Retinal pigment epithelial cell (primary cell): ENCODE measurements around the gene TRMT11.
"Not testable (repeated sequence)": the region's sequence is repeated elsewhere in the genome, so short reads cannot be mapped to it uniquely, and the experiment has no call there.

Experiments used
- DNase-seq: peaks from one replicate; pipeline ENCODE4 v3.0.0-alpha.2; 2010; ENCODE audit warnings: low read depth
- H3K4me3 ChIP-seq: 2 replicates; pipeline ENCODE4 v1.5.1; 2011; ENCODE audit warnings: mild to moderate bottlenecking, low read length, control low read depth, moderate library complexity
- TF ChIP-seq, protein P1 (sequence below): conservative IDR thresholded peaks from 2 replicates; pipeline ENCODE4 v1.5.1; 2011; ENCODE audit warnings: low read depth, low read length, control low read depth, inconsistent platforms

TRMT11 gene

DNA sequence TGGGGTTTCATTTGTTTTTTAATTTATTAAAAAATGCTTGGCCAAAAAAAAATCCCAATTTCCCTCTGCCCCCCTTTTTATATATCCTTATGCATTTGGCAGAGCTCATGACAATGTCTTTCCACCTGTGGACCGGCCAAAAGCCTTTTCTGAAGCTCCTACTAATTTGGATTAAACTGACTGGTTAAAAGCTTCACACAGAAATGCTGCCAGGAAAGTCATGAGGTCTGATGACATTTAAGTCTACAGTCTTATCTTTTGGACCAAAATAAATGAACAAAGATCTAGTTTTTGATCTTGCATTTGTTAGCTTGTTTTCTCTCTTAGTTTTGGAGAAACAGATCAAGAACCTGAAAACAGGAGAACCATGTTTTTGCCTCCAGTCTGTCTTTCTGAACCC is 66.1 kb downstream of the TRMT11 start:
- no peak for DNase-seq
- TF ChIP-seq, protein P1, sequence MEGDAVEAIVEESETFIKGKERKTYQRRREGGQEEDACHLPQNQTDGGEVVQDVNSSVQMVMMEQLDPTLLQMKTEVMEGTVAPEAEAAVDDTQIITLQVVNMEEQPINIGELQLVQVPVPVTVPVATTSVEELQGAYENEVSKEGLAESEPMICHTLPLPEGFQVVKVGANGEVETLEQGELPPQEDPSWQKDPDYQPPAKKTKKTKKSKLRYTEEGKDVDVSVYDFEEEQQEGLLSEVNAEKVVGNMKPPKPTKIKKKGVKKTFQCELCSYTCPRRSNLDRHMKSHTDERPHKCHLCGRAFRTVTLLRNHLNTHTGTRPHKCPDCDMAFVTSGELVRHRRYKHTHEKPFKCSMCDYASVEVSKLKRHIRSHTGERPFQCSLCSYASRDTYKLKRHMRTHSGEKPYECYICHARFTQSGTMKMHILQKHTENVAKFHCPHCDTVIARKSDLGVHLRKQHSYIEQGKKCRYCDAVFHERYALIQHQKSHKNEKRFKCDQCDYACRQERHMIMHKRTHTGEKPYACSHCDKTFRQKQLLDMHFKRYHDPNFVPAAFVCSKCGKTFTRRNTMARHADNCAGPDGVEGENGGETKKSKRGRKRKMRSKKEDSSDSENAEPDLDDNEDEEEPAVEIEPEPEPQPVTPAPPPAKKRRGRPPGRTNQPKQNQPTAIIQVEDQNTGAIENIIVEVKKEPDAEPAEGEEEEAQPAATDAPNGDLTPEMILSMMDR, result no peak
- H3K4me3 ChIP-seq, result no peak overlapping the region

DNA sequence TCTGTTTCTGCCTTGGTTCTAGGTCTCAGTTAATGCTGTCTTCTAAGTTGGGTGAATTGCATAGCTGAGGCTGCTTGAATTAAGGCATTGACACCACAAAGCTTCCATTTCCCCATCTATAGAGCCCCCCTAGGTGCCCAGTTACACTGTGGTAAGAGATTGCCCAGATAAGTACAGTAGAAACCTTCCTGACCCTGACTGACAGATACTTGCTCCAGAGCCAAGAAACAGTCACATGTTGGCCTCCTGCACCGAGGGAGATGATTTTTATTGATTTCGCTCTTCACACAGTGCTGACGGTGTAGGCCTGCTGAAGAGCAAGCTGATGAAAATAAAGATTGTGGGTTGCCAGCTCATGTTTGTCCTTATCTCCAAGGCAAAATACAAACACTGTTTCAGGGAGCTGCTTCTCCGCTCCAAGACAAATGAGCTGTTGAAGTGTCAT is 67.9 kb downstream of the TRMT11 start:
- TF ChIP-seq, protein P1, result no peak
- no peak overlapping the region for H3K4me3 ChIP-seq
- DNase-seq, result peak; percentile 27

DNA sequence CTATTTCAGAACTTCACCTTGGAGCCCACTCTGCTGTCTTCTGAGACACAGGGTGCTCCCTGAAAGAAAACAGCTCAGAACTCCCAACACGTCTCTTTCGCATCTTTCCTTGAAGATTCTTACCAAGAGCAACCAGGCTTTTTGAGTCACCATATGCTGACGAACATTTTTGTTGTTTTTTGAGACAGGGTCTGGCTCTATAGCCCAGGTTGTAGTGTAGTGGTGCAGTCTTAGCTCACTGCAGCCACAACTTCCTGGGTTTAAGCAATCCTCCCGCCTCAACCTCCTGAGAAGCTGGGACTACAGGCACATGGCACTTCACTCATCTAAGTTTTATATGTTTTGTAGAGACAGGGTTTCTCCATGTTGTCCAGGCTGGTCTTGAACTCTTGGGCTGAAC is 68.5 kb downstream of the TRMT11 start:
- no peak for DNase-seq

DNA sequence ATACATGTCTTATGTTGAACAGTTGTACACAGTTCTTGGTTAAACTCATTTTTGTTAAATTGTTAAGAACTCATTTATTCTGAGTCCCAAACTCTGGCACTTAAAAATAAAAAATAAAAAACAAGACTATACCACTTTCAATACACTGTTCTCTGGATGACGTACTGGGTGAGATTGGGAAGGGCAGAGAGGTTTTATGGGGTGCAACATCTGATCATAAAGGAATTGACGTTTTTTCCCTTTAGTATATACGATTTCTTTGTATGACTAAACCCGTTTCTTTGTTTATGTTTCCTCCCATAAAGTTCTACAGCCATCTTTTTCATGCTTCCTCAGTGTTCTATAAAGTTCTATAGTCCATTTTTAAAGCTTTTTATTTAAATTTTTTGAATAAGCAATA is 69.1 kb downstream of the TRMT11 start:
- TF ChIP-seq, protein P1, result no peak
- H3K4me3 ChIP-seq, result no peak overlapping the region
- DNase-seq, result no peak

More for the DNA sequence above, 68.5 kb downstream of the TRMT11 start:
- TF ChIP-seq, protein P1, result no peak
- H3K4me3 ChIP-seq, result no peak overlapping the region

DNA sequence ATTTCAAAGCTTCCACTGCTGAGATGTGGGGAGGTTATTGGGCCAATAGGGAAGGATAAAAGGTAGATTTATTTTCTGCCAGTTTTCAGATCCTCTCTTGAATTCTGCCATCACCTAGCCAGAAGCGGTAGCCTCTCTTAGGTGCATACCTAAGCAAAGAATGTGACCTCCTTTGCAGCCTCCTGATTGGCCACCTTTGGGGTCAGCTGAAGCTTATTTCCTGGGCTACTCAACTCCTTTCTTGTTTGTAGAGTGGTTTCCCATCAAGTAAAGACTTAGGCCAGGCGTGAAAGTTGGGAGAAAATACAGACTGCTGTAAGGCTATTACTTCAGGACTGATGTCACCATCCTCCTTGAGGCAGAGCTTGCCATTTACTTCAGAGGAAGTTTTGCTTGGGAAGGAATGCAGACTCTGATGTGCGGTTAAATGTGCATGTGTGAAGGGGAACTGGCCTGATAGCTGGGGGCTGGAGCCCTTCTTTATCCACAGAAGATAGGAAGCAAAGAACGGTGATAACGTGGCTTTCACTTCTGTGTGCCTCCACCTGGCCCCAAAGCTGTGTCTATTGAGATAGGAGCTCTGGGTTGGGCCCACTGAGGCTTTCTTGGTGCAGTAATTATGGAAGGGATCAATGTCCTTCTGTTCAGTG is 70.1 kb downstream of the TRMT11 start:
- no peak overlapping the region for H3K4me3 ChIP-seq

DNA sequence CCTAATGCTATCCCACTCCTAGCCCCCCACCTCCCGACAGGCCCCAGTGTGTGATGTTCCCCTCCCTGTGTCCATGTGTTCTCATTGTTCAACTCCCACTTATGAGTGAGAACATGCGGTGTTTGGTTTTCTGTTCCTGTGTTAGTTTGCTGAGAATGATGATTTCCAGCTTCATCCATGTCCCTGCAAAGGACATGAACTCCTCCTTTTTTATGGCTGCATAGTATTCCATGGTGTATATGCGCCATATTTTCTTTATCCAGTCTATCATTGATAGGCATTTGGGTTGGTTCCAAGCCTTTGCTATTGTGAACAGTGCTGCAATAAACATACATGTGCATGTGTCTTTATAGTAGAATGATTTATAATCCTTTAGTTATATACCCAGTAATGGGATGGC is 71.7 kb downstream of the TRMT11 start:
- H3K4me3 ChIP-seq, DNase-seq: not testable (repeated sequence)

More for the DNA sequence above, 70.1 kb downstream of the TRMT11 start:
- TF ChIP-seq, protein P1, result no peak
- DNase-seq, result no peak

DNA sequence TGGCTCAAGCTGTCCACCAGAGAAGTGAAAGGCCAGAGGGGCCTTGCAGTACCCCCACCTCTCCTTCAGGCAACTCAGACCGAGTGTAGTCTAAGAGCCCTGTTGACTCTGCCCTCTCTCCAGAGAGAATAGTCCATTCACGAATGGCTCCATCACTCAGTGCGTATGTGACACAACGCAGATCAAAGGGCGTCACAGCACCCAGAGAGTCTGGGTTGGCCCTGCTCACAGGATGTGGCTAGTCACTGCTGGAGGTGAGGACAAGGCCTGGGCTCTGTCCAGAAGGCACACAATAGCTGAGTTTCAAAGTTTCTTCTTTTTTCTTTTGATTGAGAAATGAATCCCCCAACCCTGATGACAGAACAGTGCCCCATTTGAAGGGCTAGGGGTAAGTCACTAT is 74.1 kb downstream of the TRMT11 start:
- no peak overlapping the region for H3K4me3 ChIP-seq
- DNase-seq, result no peak
- TF ChIP-seq, protein P1, result no peak
